HEK293T (cell line): ENCODE data around the gene BRIP1.

Experiments
- ARNT ChIP-seq: fragments of 450-650 bp; IDR thresholded peaks from 2 replicates; pipeline ENCODE4 v1.6.1; 2017; ENCODE audit warnings: mild to moderate bottlenecking
- BHLHE40 ChIP-seq: fragments of 450-650 bp; IDR thresholded peaks from 2 replicates; pipeline ENCODE4 v1.6.1; 2016; ENCODE audit warnings: mild to moderate bottlenecking, moderate library complexity, borderline replicate concordance
- CTBP1 ChIP-seq: fragments of 450-650 bp; IDR thresholded peaks from 2 replicates; pipeline ENCODE4 v1.6.1; 2016; ENCODE audit warnings: borderline replicate concordance
- ELF4 ChIP-seq: fragments of 450-650 bp; IDR thresholded peaks from 2 replicates; pipeline ENCODE4 v1.6.1; 2017; ENCODE audit warnings: antibody characterized with exemption
- FOXA1 ChIP-seq: fragments of 450-650 bp; IDR thresholded peaks from 2 replicates; pipeline ENCODE4 v1.6.1; 2016; ENCODE audit warnings: mild to moderate bottlenecking
- FOXM1 ChIP-seq: fragments of 450-650 bp; IDR thresholded peaks from 2 replicates; pipeline ENCODE4 v1.6.1; 2017; ENCODE audit warnings: mild to moderate bottlenecking, borderline replicate concordance
- HDGF ChIP-seq: fragments of 450-650 bp; IDR thresholded peaks from 2 replicates; pipeline ENCODE4 v1.6.1; 2017; ENCODE audit warnings: antibody characterized with exemption, borderline replicate concordance
- L3MBTL2 ChIP-seq: fragments of 450-650 bp; conservative IDR thresholded peaks from 2 replicates; pipeline ENCODE4 v1.6.1; 2016; ENCODE audit warnings: mild to moderate bottlenecking
- NFRKB ChIP-seq: fragments of 450-650 bp; IDR thresholded peaks from 2 replicates; pipeline ENCODE4 v1.6.1; 2016; ENCODE audit warnings: mild to moderate bottlenecking, moderate library complexity
- SP1 ChIP-seq: fragments of 450-650 bp; IDR thresholded peaks from 2 replicates; pipeline ENCODE4 v1.6.1; 2017
- SUZ12 ChIP-seq: fragments of 450-650 bp; IDR thresholded peaks from 2 replicates; pipeline ENCODE4 v1.6.1; 2016; ENCODE audit warnings: mild to moderate bottlenecking
- TARDBP ChIP-seq: fragments of 450-650 bp; IDR thresholded peaks from 2 replicates; pipeline ENCODE4 v1.6.1; 2016
- ZNF384 ChIP-seq: fragments of 450-650 bp; IDR thresholded peaks from 2 replicates; pipeline ENCODE4 v1.6.1; 2016
- TF ChIP-seq, protein P1 (sequence below): fragments of 450-650 bp; IDR thresholded peaks from 2 replicates; pipeline ENCODE4 v1.6.1; 2016

GRCh38 chr17:61878520-61878919 is 15.2 kb upstream of the BRIP1 start:
- TF ChIP-seq SUZ12 = no peak
- TF ChIP-seq ARNT = no peak
- no peak for TF ChIP-seq HDGF
- no peak for TF ChIP-seq ELF4
- TF ChIP-seq TARDBP = no peak
- no peak for TF ChIP-seq ZNF384
- no peak for TF ChIP-seq L3MBTL2
- TF ChIP-seq FOXM1 = no peak
- no peak for TF ChIP-seq FOXA1
- no peak for TF ChIP-seq BHLHE40
- TF ChIP-seq NFRKB = no peak
- TF ChIP-seq, protein P1, sequence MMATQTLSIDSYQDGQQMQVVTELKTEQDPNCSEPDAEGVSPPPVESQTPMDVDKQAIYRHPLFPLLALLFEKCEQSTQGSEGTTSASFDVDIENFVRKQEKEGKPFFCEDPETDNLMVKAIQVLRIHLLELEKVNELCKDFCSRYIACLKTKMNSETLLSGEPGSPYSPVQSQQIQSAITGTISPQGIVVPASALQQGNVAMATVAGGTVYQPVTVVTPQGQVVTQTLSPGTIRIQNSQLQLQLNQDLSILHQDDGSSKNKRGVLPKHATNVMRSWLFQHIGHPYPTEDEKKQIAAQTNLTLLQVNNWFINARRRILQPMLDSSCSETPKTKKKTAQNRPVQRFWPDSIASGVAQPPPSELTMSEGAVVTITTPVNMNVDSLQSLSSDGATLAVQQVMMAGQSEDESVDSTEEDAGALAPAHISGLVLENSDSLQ = no peak
- no peak for TF ChIP-seq SP1
- TF ChIP-seq CTBP1 = no peak
